ENCODE measurements around the gene FAF1.

- TF ChIP-seq CTCF (conservative IDR thresholded peaks at IDR 0.05; ENCODE audit: low read depth, low read length) (no peak), EZH2 (IDR thresholded peaks at IDR 0.05; ENCODE audit: low read length, unreplicated experiment) (no peak), EZH2phosphoT487 (IDR thresholded peaks at IDR 0.05; ENCODE audit: borderline replicate concordance, low read length) (no peak)
Observed at GRCh38 chr1:50497007-50497406, 463.1 kb downstream of the FAF1 start.

All from PC-3 (cell line).